HL-60 (cell line): ENCODE results near the gene BTG3.

Experiments used
- DNase-seq, 2 experiments: peaks; one replicate each; pipeline ENCODE4 v3.0.0-alpha.2; 2010 to 2020; ENCODE audit warnings: low read depth in 1 of 2, low spot score in 1 of 2
- H3K27ac ChIP-seq: fragments of 250-450 bp; sonication (Bioruptor Pico); replicated peaks from 2 replicates; pipeline ENCODE4 v1.5.1; 2020; ENCODE audit warnings: mild to moderate bottlenecking, moderate library complexity
- H3K27me3 ChIP-seq: fragments of 250-450 bp; sonication (Bioruptor Pico); 2 replicates; pipeline ENCODE4 v1.5.1; 2021; ENCODE audit warnings: mild to moderate bottlenecking, moderate library complexity; ENCODE audit not compliant: insufficient read depth, poor library complexity, severe bottlenecking
- H3K4me3 ChIP-seq: replicated peaks from 2 replicates; pipeline ENCODE4 v1.5.1; 2011; ENCODE audit warnings: mild to moderate bottlenecking, control low read depth, low read length; ENCODE audit not compliant: insufficient read depth
- GABPA ChIP-seq: IDR thresholded peaks from 2 replicates; pipeline ENCODE4 v1.6.1; 2012; ENCODE audit warnings: low read depth
- POLR2AphosphoS5 ChIP-seq: IDR thresholded peaks from 2 replicates; pipeline ENCODE4 v1.6.1; 2012; ENCODE audit warnings: low read depth
- REST ChIP-seq: IDR thresholded peaks from 2 replicates; pipeline ENCODE4 v1.6.1; 2012; ENCODE audit warnings: low read depth; ENCODE audit not compliant: insufficient replicate concordance
- SPI1 ChIP-seq: IDR thresholded peaks from 2 replicates; pipeline ENCODE4 v1.6.1; 2012; ENCODE audit warnings: low read depth, mild to moderate bottlenecking, borderline replicate concordance
- TF ChIP-seq, protein P1 (sequence below): IDR thresholded peaks from one replicate; pipeline ENCODE4 v1.5.1; 2011; ENCODE audit warnings: low read length, control low read depth, inconsistent platforms; ENCODE audit not compliant: insufficient read depth

Gene BTG3

DNA sequence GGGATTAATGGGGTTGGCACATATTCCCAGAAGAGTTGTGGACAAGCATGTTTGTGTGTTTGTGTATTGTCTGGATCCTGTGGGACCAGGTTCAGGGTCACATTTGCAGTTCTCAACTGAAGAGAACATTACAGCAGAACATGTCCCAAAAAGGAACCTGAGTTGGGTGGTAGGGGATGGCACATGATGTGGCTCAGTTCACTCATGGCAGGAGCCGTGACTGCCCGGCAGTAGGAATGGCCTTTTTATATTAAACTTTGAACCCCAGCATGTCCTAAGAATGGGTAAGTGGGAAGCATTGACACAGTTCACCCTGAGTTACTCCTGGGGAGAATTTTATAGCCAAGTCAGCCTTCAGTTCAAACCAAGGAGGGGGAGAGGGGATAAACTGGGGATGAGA, 58.6 kb downstream of the BTG3 start:
- no peak overlapping the region for H3K4me3 ChIP-seq
- TF ChIP-seq GABPA: no peak
- TF ChIP-seq SPI1: no peak
- TF ChIP-seq, protein P1, sequence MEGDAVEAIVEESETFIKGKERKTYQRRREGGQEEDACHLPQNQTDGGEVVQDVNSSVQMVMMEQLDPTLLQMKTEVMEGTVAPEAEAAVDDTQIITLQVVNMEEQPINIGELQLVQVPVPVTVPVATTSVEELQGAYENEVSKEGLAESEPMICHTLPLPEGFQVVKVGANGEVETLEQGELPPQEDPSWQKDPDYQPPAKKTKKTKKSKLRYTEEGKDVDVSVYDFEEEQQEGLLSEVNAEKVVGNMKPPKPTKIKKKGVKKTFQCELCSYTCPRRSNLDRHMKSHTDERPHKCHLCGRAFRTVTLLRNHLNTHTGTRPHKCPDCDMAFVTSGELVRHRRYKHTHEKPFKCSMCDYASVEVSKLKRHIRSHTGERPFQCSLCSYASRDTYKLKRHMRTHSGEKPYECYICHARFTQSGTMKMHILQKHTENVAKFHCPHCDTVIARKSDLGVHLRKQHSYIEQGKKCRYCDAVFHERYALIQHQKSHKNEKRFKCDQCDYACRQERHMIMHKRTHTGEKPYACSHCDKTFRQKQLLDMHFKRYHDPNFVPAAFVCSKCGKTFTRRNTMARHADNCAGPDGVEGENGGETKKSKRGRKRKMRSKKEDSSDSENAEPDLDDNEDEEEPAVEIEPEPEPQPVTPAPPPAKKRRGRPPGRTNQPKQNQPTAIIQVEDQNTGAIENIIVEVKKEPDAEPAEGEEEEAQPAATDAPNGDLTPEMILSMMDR: no peak
- no peaks in the 10 kb centered on the region for H3K27me3 ChIP-seq
- no peak for DNase-seq
- H3K27ac ChIP-seq: no peak overlapping the region

DNA sequence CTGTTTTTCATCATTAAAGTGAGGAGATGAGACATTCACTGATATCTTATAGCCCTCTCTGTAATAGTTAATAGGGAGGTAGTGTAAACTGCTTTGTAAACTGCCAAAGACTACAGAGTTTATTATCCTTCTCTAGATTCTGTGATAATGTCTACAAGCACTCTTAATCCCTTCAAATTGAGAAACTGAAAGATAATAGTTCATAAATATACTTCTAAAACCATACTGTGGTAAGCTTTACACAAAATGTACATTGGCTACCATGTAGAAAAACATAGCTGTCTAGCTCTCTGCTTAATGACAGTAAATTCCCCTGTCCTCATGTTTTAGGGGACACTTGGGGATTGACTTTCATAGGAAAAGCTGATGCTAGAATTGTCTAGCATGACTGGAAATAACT, 60.3 kb downstream of the BTG3 start:
- no peak for DNase-seq
- Histone ChIP-seq H3K27me3 (no peaks in the 10 kb centered on the region), H3K27ac (no peak overlapping the region), H3K4me3 (no peak overlapping the region)
- no peak for TF ChIP-seq GABPA
- TF ChIP-seq POLR2AphosphoS5: no peak

GRCh38 chr21:17550671-17551308, 61.9 kb downstream of the BTG3 start:
- H3K27me3 ChIP-seq: no peaks in the 10 kb centered on the region
- no peak overlapping the region for H3K27ac ChIP-seq
- DNase-seq: no peak
- no peak for TF ChIP-seq GABPA
- no peak for TF ChIP-seq SPI1
- TF ChIP-seq POLR2AphosphoS5: no peak
- no peak for TF ChIP-seq REST
- TF ChIP-seq, protein P1: no peak
- no peak overlapping the region for H3K4me3 ChIP-seq

- Histone ChIP-seq H3K4me3 (no peak overlapping the region), H3K27ac (no peak overlapping the region), H3K27me3 (no peaks in the 10 kb centered on the region)
- no peak for TF ChIP-seq POLR2AphosphoS5
- DNase-seq: no peak
These were observed 64.4 kb downstream of the BTG3 start for GRCh38 chr21:17548262-17548661.

- TF ChIP-seq REST (no peak), SPI1 (no peak), POLR2AphosphoS5 (no peak), GABPA (no peak)
- TF ChIP-seq, protein P1: no peak
- no peak overlapping the region for H3K27ac ChIP-seq
- no peaks in the 10 kb centered on the region for H3K27me3 ChIP-seq
- H3K4me3 ChIP-seq: no peak overlapping the region
- DNase-seq: no peak
These were observed 67.7 kb downstream of the BTG3 start for GRCh38 chr21:17545007-17545406.
